ENCODE results near the gene FBXW5.

The FBXW5 gene

DNA sequence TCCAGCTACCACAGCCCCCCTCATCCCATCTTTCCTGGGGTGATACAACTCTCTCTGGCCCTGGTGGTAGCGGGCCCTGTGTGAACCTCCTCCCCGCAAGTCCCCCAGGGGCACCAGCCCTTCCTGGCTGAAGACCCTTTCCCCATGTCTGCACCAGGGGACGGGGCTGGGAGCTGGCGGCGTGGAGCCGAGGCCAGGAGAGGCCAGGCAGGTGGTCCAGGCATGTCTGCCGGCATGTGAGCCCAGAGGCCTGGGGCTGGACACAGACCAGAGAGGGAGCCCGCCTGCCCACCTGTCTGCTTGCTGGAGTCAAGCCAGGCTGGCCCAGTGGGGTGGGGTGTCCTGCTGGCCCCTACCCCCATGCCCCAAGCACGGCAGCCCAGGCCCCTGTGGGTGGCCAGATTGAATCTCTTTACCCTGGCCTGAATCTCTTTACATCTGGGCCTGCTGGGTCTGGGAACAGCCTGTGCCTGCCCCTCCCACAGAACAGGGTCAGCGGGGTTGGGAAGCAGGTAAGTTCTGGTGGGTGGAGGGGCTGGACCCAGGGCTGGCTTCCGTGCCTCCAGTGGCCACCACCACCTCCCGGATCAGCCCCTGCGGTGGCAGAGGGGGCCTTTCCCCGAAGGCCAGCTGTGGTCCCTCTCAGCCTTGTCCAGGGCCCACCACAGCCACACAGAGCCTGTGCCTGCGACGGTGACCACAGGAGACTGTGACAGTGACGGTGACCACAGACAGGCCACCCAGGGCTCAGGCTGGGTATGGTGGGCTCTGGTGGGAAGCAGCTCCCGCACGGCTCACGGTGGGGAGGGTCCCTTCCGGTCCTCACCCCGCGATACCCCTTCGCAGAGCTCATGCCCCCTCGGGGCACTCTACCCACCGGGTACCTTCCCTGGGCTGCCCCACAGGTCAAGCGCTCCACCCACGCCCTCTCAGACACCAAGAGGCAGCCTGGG lies 14.6 kb upstream of the FBXW5 start:
- H3K4me3 ChIP-seq (ENCODE audit: insufficient read length, low read depth) = no peak overlapping the region
- H3K36me3 ChIP-seq (ENCODE audit: insufficient read depth, insufficient read length, low read length) = no peaks in the 10 kb centered on the region
- H3K9me3 ChIP-seq (ENCODE audit: insufficient read depth, low read length) = no peaks in the 10 kb centered on the region
- H3K4me1 ChIP-seq (ENCODE audit: insufficient read depth, insufficient read length) = peaks cover 16% of the 10 kb centered on the region
- peaks cover 10% of the 10 kb centered on the region for H3K27me3 ChIP-seq (ENCODE audit: insufficient read depth, insufficient read length)
- TF ChIP-seq SUZ12 (IDR thresholded peaks at IDR 0.05; ENCODE audit: extremely low read depth, insufficient read depth, insufficient read length) (no peak), ZNF274 (IDR thresholded peaks at IDR 0.05; ENCODE audit: low read depth, low read length) (no peak), YY1 (IDR thresholded peaks at IDR 0.05; ENCODE audit: insufficient read depth, insufficient read length) (no peak)
- H3K9ac ChIP-seq (ENCODE audit: insufficient read length, low read depth) = peak overlapping the region; percentile 57
- no peak for DNase-seq (ENCODE audit: low read depth, low spot score)

DNA sequence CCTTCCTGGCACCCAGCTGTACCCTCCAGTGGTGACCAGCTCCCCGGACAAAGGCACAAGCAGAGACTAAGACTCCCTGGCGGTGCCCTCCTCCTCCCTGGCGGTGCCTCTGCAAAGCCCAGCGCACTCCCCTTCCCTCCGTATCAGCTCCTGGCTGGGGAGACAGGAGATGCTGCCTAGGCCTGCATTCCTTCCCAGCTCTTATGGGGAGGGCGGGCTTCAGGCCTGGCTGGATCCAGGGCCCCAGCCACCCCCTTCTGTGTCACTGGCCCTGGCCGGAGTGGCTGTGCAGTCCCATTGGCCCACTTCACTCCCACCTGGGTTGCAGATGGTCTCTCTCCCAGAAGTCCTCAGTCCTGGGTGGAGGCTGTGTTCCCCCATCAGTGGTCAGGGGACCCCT lies 13.9 kb upstream of the FBXW5 start:
- H3K27me3 ChIP-seq (ENCODE audit: insufficient read depth, insufficient read length) = peaks cover 10% of the 10 kb centered on the region
- H3K9me3 ChIP-seq (ENCODE audit: insufficient read depth, low read length) = no peaks in the 10 kb centered on the region
- no peak overlapping the region for H3K4me3 ChIP-seq (ENCODE audit: insufficient read length, low read depth)
- peaks cover 15% of the 10 kb centered on the region for H3K4me1 ChIP-seq (ENCODE audit: insufficient read depth, insufficient read length)
- no peaks in the 10 kb centered on the region for H3K36me3 ChIP-seq (ENCODE audit: insufficient read depth, insufficient read length, low read length)
- TF ChIP-seq YY1 (IDR thresholded peaks at IDR 0.05; ENCODE audit: insufficient read depth, insufficient read length) (no peak), ZNF274 (IDR thresholded peaks at IDR 0.05; ENCODE audit: low read depth, low read length) (no peak), SUZ12 (IDR thresholded peaks at IDR 0.05; ENCODE audit: extremely low read depth, insufficient read depth, insufficient read length) (no peak)
- DNase-seq (ENCODE audit: low read depth, low spot score) = no peak
- no peak overlapping the region for H3K9ac ChIP-seq (ENCODE audit: insufficient read length, low read depth)

DNA sequence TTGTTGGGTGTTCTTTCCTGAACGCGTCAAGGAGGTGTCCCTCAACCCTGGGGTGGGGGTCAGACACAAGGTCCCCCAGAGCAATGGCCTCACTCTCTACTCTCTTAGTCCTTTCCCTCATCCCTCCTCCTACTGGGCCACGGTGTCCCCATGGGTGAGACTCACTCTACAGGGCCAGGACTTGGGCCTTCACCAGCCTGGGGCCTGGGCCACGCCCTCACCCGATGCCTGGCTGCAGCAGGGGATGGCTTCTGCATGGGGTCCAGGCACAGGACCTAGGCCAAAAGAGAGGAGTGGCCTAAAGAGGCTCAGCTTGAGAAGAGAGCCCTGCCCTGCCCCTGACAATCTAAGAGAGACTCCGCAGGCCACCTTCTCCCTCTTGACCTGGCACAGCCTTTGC lies 13.4 kb upstream of the FBXW5 start:
- peaks cover 10% of the 10 kb centered on the region for H3K27me3 ChIP-seq (ENCODE audit: insufficient read depth, insufficient read length)
- H3K9ac ChIP-seq (ENCODE audit: insufficient read length, low read depth) = no peak overlapping the region
- H3K9me3 ChIP-seq (ENCODE audit: insufficient read depth, low read length) = no peaks in the 10 kb centered on the region
- no peaks in the 10 kb centered on the region for H3K36me3 ChIP-seq (ENCODE audit: insufficient read depth, insufficient read length, low read length)
- H3K4me1 ChIP-seq (ENCODE audit: insufficient read depth, insufficient read length) = peaks cover 13% of the 10 kb centered on the region
- TF ChIP-seq SUZ12 (IDR thresholded peaks at IDR 0.05; ENCODE audit: extremely low read depth, insufficient read depth, insufficient read length) (no peak), YY1 (IDR thresholded peaks at IDR 0.05; ENCODE audit: insufficient read depth, insufficient read length) (no peak), ZNF274 (IDR thresholded peaks at IDR 0.05; ENCODE audit: low read depth, low read length) (no peak)
- H3K4me3 ChIP-seq (ENCODE audit: insufficient read length, low read depth) = no peak overlapping the region
- no peak for DNase-seq (ENCODE audit: low read depth, low spot score)

DNA sequence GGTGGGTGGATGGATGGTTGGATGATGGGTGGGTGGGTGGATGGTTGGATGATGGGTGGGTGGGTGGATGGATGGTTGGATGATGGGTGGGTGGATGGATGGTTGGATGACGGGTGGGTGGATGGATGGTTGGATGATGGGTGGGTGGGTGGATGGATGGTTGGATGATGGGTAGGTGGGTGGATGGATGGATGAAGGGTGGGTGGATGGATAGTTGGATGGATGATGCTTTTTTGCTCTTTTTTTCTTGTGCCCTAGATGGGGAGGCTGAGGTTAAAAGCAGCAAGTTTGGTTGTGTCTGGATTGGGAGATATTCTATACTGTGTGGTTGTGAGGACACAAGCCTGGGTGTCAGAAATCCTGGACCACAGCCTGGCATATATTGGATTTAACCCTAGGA lies 12.9 kb upstream of the FBXW5 start:
- H3K9ac ChIP-seq (ENCODE audit: insufficient read length, low read depth) = no peak overlapping the region
- no peak for DNase-seq (ENCODE audit: low read depth, low spot score)
- no peak for TF ChIP-seq SUZ12 (IDR thresholded peaks at IDR 0.05; ENCODE audit: extremely low read depth, insufficient read depth, insufficient read length)
- TF ChIP-seq YY1 (IDR thresholded peaks at IDR 0.05; ENCODE audit: insufficient read depth, insufficient read length) = no peak
- no peak for TF ChIP-seq ZNF274 (IDR thresholded peaks at IDR 0.05; ENCODE audit: low read depth, low read length)
- peaks cover 13% of the 10 kb centered on the region for H3K4me1 ChIP-seq (ENCODE audit: insufficient read depth, insufficient read length)
- no peaks in the 10 kb centered on the region for H3K36me3 ChIP-seq (ENCODE audit: insufficient read depth, insufficient read length, low read length)
- no peaks in the 10 kb centered on the region for H3K9me3 ChIP-seq (ENCODE audit: insufficient read depth, low read length)
- H3K27me3 ChIP-seq (ENCODE audit: insufficient read depth, insufficient read length) = peaks cover 10% of the 10 kb centered on the region
- H3K4me3 ChIP-seq (ENCODE audit: insufficient read length, low read depth) = no peak overlapping the region

DNA sequence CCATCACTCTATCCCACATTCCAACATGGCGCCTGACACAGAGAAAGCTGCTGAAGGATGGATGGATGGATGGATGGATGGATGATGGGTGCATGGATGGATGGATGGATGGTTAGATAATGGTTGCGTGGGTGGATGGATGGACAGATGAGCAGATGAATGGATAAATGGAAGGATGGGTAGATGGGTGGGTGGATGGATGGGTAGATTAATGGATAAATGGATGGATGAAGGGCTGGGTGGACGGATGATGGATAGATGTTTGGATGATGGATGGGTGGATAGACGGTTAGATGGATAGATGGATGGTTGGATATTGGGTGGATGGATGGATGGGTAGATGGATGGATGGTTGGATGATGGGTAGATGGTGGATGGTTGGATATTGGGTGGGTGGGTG lies 12.1 kb upstream of the FBXW5 start:
- H3K4me3 ChIP-seq (ENCODE audit: insufficient read length, low read depth) = no peak overlapping the region
- no peaks in the 10 kb centered on the region for H3K9me3 ChIP-seq (ENCODE audit: insufficient read depth, low read length)

DNA sequence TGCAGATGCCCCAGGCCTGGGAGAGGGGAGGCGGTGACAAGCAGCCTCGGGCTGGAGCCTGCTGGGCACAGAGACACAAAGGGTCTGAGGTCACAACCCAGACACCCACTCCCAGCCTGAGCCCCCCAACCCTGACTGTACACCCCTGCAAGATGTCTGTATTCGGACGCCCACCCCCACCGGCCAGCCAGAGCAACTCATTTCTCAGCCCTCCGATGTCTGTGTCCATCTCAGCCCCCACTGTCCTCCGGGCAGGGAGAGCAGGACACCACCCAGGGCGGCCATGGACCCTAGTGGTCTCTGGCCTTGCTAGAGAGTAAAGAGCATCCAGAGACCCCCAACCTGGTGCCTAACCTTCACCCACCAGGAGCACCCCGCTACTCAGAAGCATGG lies 11.4 kb upstream of the FBXW5 start:
- Histone ChIP-seq H3K4me3 (ENCODE audit: insufficient read length, low read depth) (no peak overlapping the region), H3K9me3 (ENCODE audit: insufficient read depth, low read length) (no peaks in the 10 kb centered on the region), H3K27me3 (ENCODE audit: insufficient read depth, insufficient read length) (peaks cover 10% of the 10 kb centered on the region), H3K4me1 (ENCODE audit: insufficient read depth, insufficient read length) (peaks cover 15% of the 10 kb centered on the region), H3K36me3 (ENCODE audit: insufficient read depth, insufficient read length, low read length) (no peaks in the 10 kb centered on the region), H3K9ac (ENCODE audit: insufficient read length, low read depth) (no peak overlapping the region)
- no peak for DNase-seq (ENCODE audit: low read depth, low spot score)
- TF ChIP-seq SUZ12 (IDR thresholded peaks at IDR 0.05; ENCODE audit: extremely low read depth, insufficient read depth, insufficient read length) (no peak), ZNF274 (IDR thresholded peaks at IDR 0.05; ENCODE audit: low read depth, low read length) (no peak), YY1 (IDR thresholded peaks at IDR 0.05; ENCODE audit: insufficient read depth, insufficient read length) (no peak)

More for the DNA sequence above, 12.1 kb upstream of the FBXW5 start:
- Histone ChIP-seq H3K9ac (ENCODE audit: insufficient read length, low read depth) (no peak overlapping the region), H3K36me3 (ENCODE audit: insufficient read depth, insufficient read length, low read length) (no peaks in the 10 kb centered on the region), H3K27me3 (ENCODE audit: insufficient read depth, insufficient read length) (peaks cover 10% of the 10 kb centered on the region), H3K4me1 (ENCODE audit: insufficient read depth, insufficient read length) (peaks cover 15% of the 10 kb centered on the region)
- no peak for DNase-seq (ENCODE audit: low read depth, low spot score)
- no peak for TF ChIP-seq ZNF274 (IDR thresholded peaks at IDR 0.05; ENCODE audit: low read depth, low read length)
- TF ChIP-seq SUZ12 (IDR thresholded peaks at IDR 0.05; ENCODE audit: extremely low read depth, insufficient read depth, insufficient read length) = no peak
- no peak for TF ChIP-seq YY1 (IDR thresholded peaks at IDR 0.05; ENCODE audit: insufficient read depth, insufficient read length)

DNA sequence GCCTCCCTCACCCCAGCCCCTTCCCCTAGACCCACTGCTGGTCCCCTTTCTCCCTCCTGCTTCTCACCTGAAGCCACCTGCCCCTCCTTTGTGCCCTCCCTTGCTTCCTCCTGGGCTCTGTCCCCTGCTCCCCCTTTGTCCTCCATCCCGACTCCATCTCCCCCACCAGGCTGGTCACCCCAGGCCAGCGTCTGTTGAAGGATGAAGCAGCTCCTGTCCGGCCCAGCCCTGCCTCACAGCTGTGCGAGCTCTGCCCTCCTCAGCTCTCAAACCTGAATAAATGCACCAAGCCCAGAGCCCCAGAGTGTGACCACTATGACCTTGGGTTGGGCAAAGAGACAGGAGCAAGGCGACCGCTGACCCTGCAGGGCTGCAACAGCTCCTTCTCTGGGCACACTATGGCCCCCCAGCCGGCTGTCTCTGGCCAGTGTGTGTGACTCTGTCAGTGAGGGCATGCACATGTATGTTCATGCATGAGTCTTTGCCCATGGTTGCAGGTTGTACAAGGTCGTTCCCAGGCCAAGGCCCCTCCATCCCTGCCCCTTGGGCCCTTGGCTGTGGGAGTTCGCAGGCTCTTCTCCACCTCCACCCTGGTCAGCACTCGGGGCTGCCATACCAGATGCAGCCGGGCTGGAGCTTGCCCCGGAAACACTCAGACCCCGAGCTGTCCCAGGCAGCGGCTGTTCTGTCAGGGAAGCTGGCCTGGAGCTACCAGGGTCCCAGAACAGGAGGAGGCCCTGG lies 10.8 kb upstream of the FBXW5 start:
- H3K9ac ChIP-seq (ENCODE audit: insufficient read length, low read depth) = no peak overlapping the region
- no peaks in the 10 kb centered on the region for H3K9me3 ChIP-seq (ENCODE audit: insufficient read depth, low read length)
- no peak overlapping the region for H3K4me3 ChIP-seq (ENCODE audit: insufficient read length, low read depth)
- H3K27me3 ChIP-seq (ENCODE audit: insufficient read depth, insufficient read length) = peaks cover 10% of the 10 kb centered on the region
- H3K4me1 ChIP-seq (ENCODE audit: insufficient read depth, insufficient read length) = peaks cover 16% of the 10 kb centered on the region
- H3K36me3 ChIP-seq (ENCODE audit: insufficient read depth, insufficient read length, low read length) = no peaks in the 10 kb centered on the region
- TF ChIP-seq SUZ12 (IDR thresholded peaks at IDR 0.05; ENCODE audit: extremely low read depth, insufficient read depth, insufficient read length) (no peak), ZNF274 (IDR thresholded peaks at IDR 0.05; ENCODE audit: low read depth, low read length) (no peak), YY1 (IDR thresholded peaks at IDR 0.05; ENCODE audit: insufficient read depth, insufficient read length) (no peak)
- DNase-seq (ENCODE audit: low read depth, low spot score) = no peak
